GM12878 (cell line): ENCODE measurements around the gene PDXP. TPM values are rescaled to one million over a fixed set of nuclear protein-coding genes. Genes with fewer than 3 reads are reported as not detected.

ENCODE experiments used
- ATAC-seq: fragments of 200-7000 bp; cut with Tn5 transposase; 3 replicates; pipeline ENCODE4 v1.9.1; 2020; ENCODE audit warnings: mild to moderate bottlenecking, moderate library complexity
- BruUV-seq: library from RNA; stranded (reverse); fragments of 400-500 nt; replicated peaks from 2 replicates; lab custom pipeline; 2021; lab: Mats Ljungman, UMichigan
- CTCF ChIA-PET: fragments of 300-600 bp; sonication (Branson Sonifier 250); formaldehyde crosslinking; extraction: SDS; loops from one replicate; lab custom pipeline; 2021; ENCODE audit warnings: inconsistent platforms; lab: Yijun Ruan, JAX
- POLR2A ChIA-PET: fragments of 350-600 bp; formaldehyde crosslinking; extraction: SDS; loops from one replicate; lab custom pipeline; 2021; ENCODE audit warnings: inconsistent platforms; lab: Charles Lee
- RAD21 ChIA-PET: fragments of 300-600 bp; sonication (Branson Sonifier 250); formaldehyde crosslinking; loops from one replicate; lab custom pipeline; 2023; ENCODE audit warnings: antibody characterized with exemption; ENCODE audit not compliant: unreplicated experiment; lab: Charles Lee
- SMC1A ChIA-PET: fragments of 300-600 bp; sonication (Branson Sonifier 250); formaldehyde crosslinking; loops from one replicate; lab custom pipeline; 2023; ENCODE audit not compliant: unreplicated experiment, uncharacterized antibody; lab: Charles Lee
- DNase-seq: peaks from one replicate; pipeline ENCODE4 v3.0.0-alpha.2; 2011; ENCODE audit warnings: low read depth, low spot score
- FAIRE-seq: peaks from 3 replicates; lab custom pipeline; 2011; peaks lifted over from hg19 to GRCh38; lab: Jason Lieb, UNC
- H2AFZ ChIP-seq: 2 replicates; pipeline ENCODE4 v1.6.0; 2011; ENCODE audit warnings: low read depth, low read length, control low read depth; ENCODE audit not compliant: control insufficient read depth
- H3K27ac ChIP-seq: 2 replicates; pipeline ENCODE4 v1.5.1; 2011; ENCODE audit warnings: control low read depth; ENCODE audit not compliant: control insufficient read depth, insufficient read depth
- H3K27me3 ChIP-seq, 2 experiments: replicated peaks in 1 of 2; 2 replicates each; pipeline versions ENCODE4 v1.6.0 to v1.6.1; 2011; ENCODE audit warnings: low read length in 1 of 2; ENCODE audit not compliant: control insufficient read depth in 2 of 2, insufficient read depth in 2 of 2
- H3K36me3 ChIP-seq, 2 experiments: 2 replicates each; pipeline ENCODE4 v1.5.1; 2011; ENCODE audit warnings: low read length in 1 of 2; ENCODE audit not compliant: control insufficient read depth in 2 of 2, insufficient read depth in 2 of 2
- H3K4me1 ChIP-seq: 2 replicates; pipeline ENCODE4 v1.6.1; 2011; ENCODE audit warnings: mild to moderate bottlenecking, low read length, moderate library complexity, mixed read lengths; ENCODE audit not compliant: control insufficient read depth, insufficient read depth
- H3K4me2 ChIP-seq: 2 replicates; pipeline ENCODE4 v1.6.0; 2011; ENCODE audit warnings: control low read depth; ENCODE audit not compliant: control insufficient read depth, insufficient read depth
- H3K4me3 ChIP-seq: fragments of 200-600 bp; sonication (generic); 2 replicates; pipeline ENCODE4 v1.5.1; 2016
- H3K79me2 ChIP-seq: 2 replicates; pipeline ENCODE4 v1.6.0; 2011; ENCODE audit warnings: low read length; ENCODE audit not compliant: control insufficient read depth, insufficient read depth
- H3K9ac ChIP-seq: 2 replicates; pipeline ENCODE4 v1.8.0; 2011; ENCODE audit warnings: low read length, control low read depth, mixed read lengths; ENCODE audit not compliant: control insufficient read depth, insufficient read depth
- H3K9me3 ChIP-seq: replicated peaks from 3 replicates; pipeline ENCODE4 v1.5.1; 2011; ENCODE audit warnings: mild to moderate bottlenecking, low read length; ENCODE audit not compliant: control insufficient read depth, insufficient read depth
- H4K20me1 ChIP-seq: 2 replicates; pipeline ENCODE4 v1.6.0; 2011; ENCODE audit not compliant: control insufficient read depth, insufficient read depth
- BHLHE40 ChIP-seq, 2 experiments: fragments of 450-650 bp in 1 of 2; IDR thresholded peaks; 2 replicates each; pipeline ENCODE4 v1.6.1; 2011 to 2017; ENCODE audit warnings: low read depth in 2 of 2, borderline replicate concordance in 1 of 2, improper control_type of control experiment in 1 of 2, low read length in 1 of 2, mild to moderate bottlenecking in 1 of 2
- CREB1 ChIP-seq: IDR thresholded peaks from 2 replicates; pipeline ENCODE4 v1.6.1; 2012; ENCODE audit warnings: low read depth, mild to moderate bottlenecking, inconsistent platforms
- DPF2 ChIP-seq: fragments of 450-650 bp; IDR thresholded peaks from 2 replicates; pipeline ENCODE4 v1.6.1; 2017; ENCODE audit warnings: mild to moderate bottlenecking
- LARP7 ChIP-seq: fragments of 450-650 bp; IDR thresholded peaks from 2 replicates; pipeline ENCODE4 v1.6.1; 2017; ENCODE audit warnings: mild to moderate bottlenecking
- MTA2 ChIP-seq: fragments of 450-650 bp; IDR thresholded peaks from 2 replicates; pipeline ENCODE4 v1.6.1; 2016; ENCODE audit warnings: low read depth, mild to moderate bottlenecking, moderate library complexity
- POLR2AphosphoS2 ChIP-seq: IDR thresholded peaks from 2 replicates; pipeline ENCODE4 v1.6.1; 2011; ENCODE audit warnings: low read depth, mild to moderate bottlenecking, low read length, improper control_type of control experiment, moderate library complexity
- STAT3 ChIP-seq: IDR thresholded peaks from 2 replicates; pipeline ENCODE4 v1.6.1; 2011; ENCODE audit warnings: low read depth, low read length, improper control_type of control experiment
- ZBED1 ChIP-seq: IDR thresholded peaks from 2 replicates; pipeline ENCODE4 v1.6.1; 2016; ENCODE audit warnings: borderline replicate concordance
- ZNF274 ChIP-seq: IDR thresholded peaks from one replicate; pipeline ENCODE4 v1.8.0; 2011; ENCODE audit not compliant: insufficient read length, insufficient read depth
- WGBS: methylation state at CpG from one replicate; pipeline ENCODE4 v1.1.6; 2016; ENCODE audit warnings: low lambda C conversion rate; ENCODE audit not compliant: insufficient replicate concordance, insufficient coverage; ENCODE audit errors: missing lambda C conversion rate; 5-methylcytosine and 5-hydroxymethylcytosine counted together
- in situ Hi-C: fragments of 300-500 bp; cut with MboI; formaldehyde crosslinking; loops from 9 replicates; pipeline ENCODE4 v1.14.3; 2018; ENCODE audit warnings: mixed read lengths
- intact Hi-C: fragments of 100-400 bp; cut with micrococcal nuclease; formaldehyde crosslinking; loops from one replicate; pipeline ENCODE4 v1.14.2; 2022; ENCODE audit not compliant: unreplicated experiment
- polyA plus RNA-seq, 11 experiments: library from polyadenylated mRNA; depleted of rRNA in 4 of 11; unstranded in 6 of 11; stranded (reverse) in 5 of 11; fragments of >200 nt; fragmentation: Nextera tagmentation in 4 of 11; fragmentation: Illumina TruSeq in 1 of 11; extraction: Ambion mirVana in 4 of 11; extraction: Trizol in 1 of 11; gene quantifications; 1 replicate in 1 of 11; 2 replicates in 10 of 11; pipeline versions ENCODE4 v1.2.1 to v1.2.3, GENCODE V29; 2011 to 2016; ENCODE audit warnings: inconsistent platforms in 2 of 11, missing spikeins in 2 of 11, low read depth in 1 of 11
- total RNA-seq, 4 experiments: library from RNA; depleted of rRNA in 3 of 4; stranded (reverse); fragments of >200 nt in 3 of 4; fragmentation: Illumina TruSeq in 1 of 4; extraction: Trizol in 1 of 4; gene quantifications; 2 replicates each; pipeline versions ENCODE4 v1.2.1 to v1.2.3, GENCODE V29; 2013 to 2021
- TF ChIP-seq, protein P1 (sequence below): fragments of 150-350 bp; IDR thresholded peaks from 2 replicates; pipeline ENCODE4 v1.6.1; 2016; ENCODE audit warnings: low read depth, low read length

The PDXP gene
- total and polyA plus RNA-seq, 10 of the 15 experiments (the other 5 are each of a cell fraction or from before 2014, with no cell fraction given), result 4.4 to 56.7 (median 34.6) TPM

DNA sequence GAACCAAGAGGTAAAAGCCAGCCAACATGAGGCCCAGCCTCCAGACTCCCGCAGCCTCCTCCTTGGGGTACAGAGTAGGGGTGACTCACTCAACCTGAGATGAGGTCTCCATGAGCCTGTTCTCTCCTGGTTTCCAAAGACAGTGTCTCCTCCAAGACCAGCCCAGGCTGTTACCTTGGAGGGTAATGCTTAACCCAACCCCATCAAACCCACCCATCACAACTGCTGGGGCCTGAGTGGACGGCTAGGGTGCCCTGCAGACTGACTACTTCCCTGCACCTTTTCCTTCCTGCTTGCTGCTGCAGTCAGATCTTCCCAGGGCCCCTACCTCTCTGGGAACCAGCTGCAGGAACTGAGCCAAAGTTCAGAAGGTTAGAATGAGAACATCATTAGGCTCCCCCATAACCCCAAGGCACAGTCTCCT, 22.5 kb downstream of the PDXP start:
- no peaks in the 10 kb centered on the region for H3K9me3 ChIP-seq
- no peak overlapping the region for H3K4me3 ChIP-seq
- intact Hi-C loops (loop anchor here (1.0 to 5.0 kb wide), 5 partner anchors 20 to 144 kb away; no protein-coding TSS in a partner anchor), in situ Hi-C loops (loop anchor here (5.0 kb wide), 1 partner anchor 54 kb away; no protein-coding TSS in a partner anchor)
- FAIRE-seq (no peak), DNase-seq (no peak), ATAC-seq (no peak)
- ChIA-PET SMC1A (interaction anchor here (0.9 to 10.9 kb wide), 7 partner anchors 20 to 74 kb away, joined by 3 to 157 read pairs (median 10); partner anchors contain the start of gene PDXP), POLR2A (interaction anchor here (0.8 to 14.0 kb wide), 10 partner anchors 10 to 91 kb away, joined by 3 to 209 read pairs (median 5); partner anchors contain the start of gene PDXP), RAD21 (interaction anchor here (0.8 to 7.6 kb wide), 10 partner anchors 9 to 73 kb away, joined by 3 to 164 read pairs (median 6); partner anchors contain the start of genes GGA1, PDXP and SH3BP1), CTCF (interaction anchor here (0.7 to 19.9 kb wide), 14 partner anchors 8 to 183 kb away, joined by 3 to 414 read pairs (median 6); partner anchors contain the start of genes GCAT, GGA1, PDXP and SH3BP1)
- H3K9ac ChIP-seq, result no peak overlapping the region
- H4K20me1 ChIP-seq, result no peaks in the 10 kb centered on the region
- H3K79me2 ChIP-seq, result peaks cover 17% of the 10 kb centered on the region
- H3K36me3 ChIP-seq, result peaks cover 2% of the 10 kb centered on the region in 2 experiments; a peak in 1 of 4 replicates
- 4% methylated on average over 2 of the region's 2 CpGs for WGBS
- H3K27me3 ChIP-seq, result no peaks in the 10 kb centered on the region
- TF ChIP-seq LARP7 (no peak), ZNF274 (no peak), MTA2 (no peak), BHLHE40 (IDR thresholded peaks at IDR 0.05; ENCODE audit: borderline replicate concordance in 1 of 2, low read depth in 2 of 2, low read length in 1 of 2) (no peak), DPF2 (no peak), STAT3 (no peak), CREB1 (no peak), POLR2AphosphoS2 (no peak), ZBED1 (no peak)
- TF ChIP-seq, protein P1, sequence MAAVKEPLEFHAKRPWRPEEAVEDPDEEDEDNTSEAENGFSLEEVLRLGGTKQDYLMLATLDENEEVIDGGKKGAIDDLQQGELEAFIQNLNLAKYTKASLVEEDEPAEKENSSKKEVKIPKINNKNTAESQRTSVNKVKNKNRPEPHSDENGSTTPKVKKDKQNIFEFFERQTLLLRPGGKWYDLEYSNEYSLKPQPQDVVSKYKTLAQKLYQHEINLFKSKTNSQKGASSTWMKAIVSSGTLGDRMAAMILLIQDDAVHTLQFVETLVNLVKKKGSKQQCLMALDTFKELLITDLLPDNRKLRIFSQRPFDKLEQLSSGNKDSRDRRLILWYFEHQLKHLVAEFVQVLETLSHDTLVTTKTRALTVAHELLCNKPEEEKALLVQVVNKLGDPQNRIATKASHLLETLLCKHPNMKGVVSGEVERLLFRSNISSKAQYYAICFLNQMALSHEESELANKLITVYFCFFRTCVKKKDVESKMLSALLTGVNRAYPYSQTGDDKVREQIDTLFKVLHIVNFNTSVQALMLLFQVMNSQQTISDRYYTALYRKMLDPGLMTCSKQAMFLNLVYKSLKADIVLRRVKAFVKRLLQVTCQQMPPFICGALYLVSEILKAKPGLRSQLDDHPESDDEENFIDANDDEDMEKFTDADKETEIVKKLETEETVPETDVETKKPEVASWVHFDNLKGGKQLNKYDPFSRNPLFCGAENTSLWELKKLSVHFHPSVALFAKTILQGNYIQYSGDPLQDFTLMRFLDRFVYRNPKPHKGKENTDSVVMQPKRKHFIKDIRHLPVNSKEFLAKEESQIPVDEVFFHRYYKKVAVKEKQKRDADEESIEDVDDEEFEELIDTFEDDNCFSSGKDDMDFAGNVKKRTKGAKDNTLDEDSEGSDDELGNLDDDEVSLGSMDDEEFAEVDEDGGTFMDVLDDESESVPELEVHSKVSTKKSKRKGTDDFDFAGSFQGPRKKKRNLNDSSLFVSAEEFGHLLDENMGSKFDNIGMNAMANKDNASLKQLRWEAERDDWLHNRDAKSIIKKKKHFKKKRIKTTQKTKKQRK, result no peak
- H3K27ac ChIP-seq, result peak overlapping the region; percentile 23; the same call in 1 of the 2 replicates
- peak overlapping the region; percentile 73; the same call in 1 of the 2 replicates for H2AFZ ChIP-seq
- BruUV-seq, result no TSS peak
- H3K4me1 ChIP-seq, result peaks cover 23% of the 10 kb centered on the region
- H3K4me2 ChIP-seq, result 0 out of 2 replicates have a peak overlapping the region, but pooled peaks have one; percentile 22
